Fibroblast of lung (primary cell): ENCODE measurements around the gene ERICH4. TPM values are rescaled to one million over a fixed set of nuclear protein-coding genes. Genes with fewer than 3 reads are reported as not detected.

Experiments
- DNase-seq, 2 donors: peaks; one replicate each; pipeline versions ENCODE4 v3.0.0 to v3.0.0-alpha.2; 2010; ENCODE audit warnings: low read depth in 2 of 2
- H2AFZ ChIP-seq: 2 replicates; pipeline ENCODE4 v1.5.1; 2012; ENCODE audit warnings: low read length, control low read depth, inconsistent platforms
- H3K27ac ChIP-seq: 2 replicates; pipeline ENCODE4 v1.5.1; 2011; ENCODE audit warnings: low read length, control low read depth; ENCODE audit not compliant: insufficient read depth
- H3K27me3 ChIP-seq: 2 replicates; pipeline ENCODE4 v1.5.1; 2011; ENCODE audit warnings: mild to moderate bottlenecking, low read length; ENCODE audit not compliant: control insufficient read depth, insufficient read depth
- H3K36me3 ChIP-seq: 2 replicates; pipeline ENCODE4 v1.5.1; 2011; ENCODE audit warnings: low read length; ENCODE audit not compliant: control insufficient read depth, insufficient read depth
- H3K4me1 ChIP-seq: 2 replicates; pipeline ENCODE4 v1.5.1; 2011; ENCODE audit warnings: low read length; ENCODE audit not compliant: control insufficient read depth, insufficient read depth; ENCODE audit errors: extremely low read depth
- H3K4me2 ChIP-seq: 2 replicates; pipeline ENCODE4 v1.5.1; 2011; ENCODE audit warnings: low read length, control low read depth; ENCODE audit not compliant: insufficient read depth; ENCODE audit errors: extremely low read depth
- H3K4me3 ChIP-seq, 4 experiments: fragments of 200-600 bp in 1 of 4; sonication (generic) in 1 of 4; replicated peaks in 1 of 4; 2 replicates each; pipeline ENCODE4 v1.5.1; 2011 to 2016; ENCODE audit warnings: low read length in 4 of 4, low read depth in 3 of 4, mild to moderate bottlenecking in 3 of 4, control low read depth in 2 of 4, inconsistent platforms in 1 of 4, mixed read lengths in 1 of 4; ENCODE audit not compliant: insufficient read depth in 1 of 4; ENCODE audit errors: control extremely low read depth in 1 of 4
- H3K79me2 ChIP-seq: 2 replicates; pipeline ENCODE4 v1.5.1; 2012; ENCODE audit warnings: mild to moderate bottlenecking, low read length, inconsistent platforms; ENCODE audit not compliant: control insufficient read depth, insufficient read depth
- H3K9ac ChIP-seq: 2 replicates; pipeline ENCODE4 v1.5.1; 2011; ENCODE audit warnings: mild to moderate bottlenecking, low read length, control low read depth; ENCODE audit not compliant: insufficient read depth
- H3K9me3 ChIP-seq: 2 replicates; pipeline ENCODE4 v1.5.1; 2012; ENCODE audit warnings: low read depth, low read length; ENCODE audit not compliant: control insufficient read depth, insufficient read depth
- H4K20me1 ChIP-seq: 2 replicates; pipeline ENCODE4 v1.5.1; 2011; ENCODE audit warnings: low read length; ENCODE audit not compliant: control insufficient read depth, insufficient read depth; ENCODE audit errors: extremely low read depth
- EZH2 ChIP-seq: IDR thresholded peaks from 2 replicates; pipeline ENCODE4 v1.5.1; 2012; ENCODE audit warnings: low read length, control low read depth, mild to moderate bottlenecking; ENCODE audit errors: missing control alignments
- polyA plus RNA-seq, 2 donors: library from polyadenylated mRNA; depleted of rRNA in 1 of 2; stranded (reverse) in 1 of 2; unstranded in 1 of 2; fragments of >200 nt; gene quantifications; 2 replicates each; pipeline ENCODE4 v1.2.1, GENCODE V29; 2011 to 2012; ENCODE audit warnings: missing spikeins in 1 of 2
- total RNA-seq: library from RNA; depleted of rRNA; stranded (reverse); fragments of >200 nt; gene quantifications from 2 replicates; pipeline ENCODE4 v1.2.1, GENCODE V29; 2014
- TF ChIP-seq, protein P1 (sequence below), 2 donors: IDR thresholded peaks in 1 of 2; conservative IDR thresholded peaks in 1 of 2; 1 replicate in 1 of 2; 2 replicates in 1 of 2; pipeline ENCODE4 v1.5.1; 2011 to 2012; ENCODE audit warnings: low read length in 2 of 2, control low read depth in 1 of 2, inconsistent platforms in 1 of 2, low read depth in 1 of 2, mild to moderate bottlenecking in 1 of 2

Gene ERICH4
- total and polyA plus RNA-seq, 2 donors (not counting 1 experiment from before 2014, with no cell fraction given): not detected

DNA sequence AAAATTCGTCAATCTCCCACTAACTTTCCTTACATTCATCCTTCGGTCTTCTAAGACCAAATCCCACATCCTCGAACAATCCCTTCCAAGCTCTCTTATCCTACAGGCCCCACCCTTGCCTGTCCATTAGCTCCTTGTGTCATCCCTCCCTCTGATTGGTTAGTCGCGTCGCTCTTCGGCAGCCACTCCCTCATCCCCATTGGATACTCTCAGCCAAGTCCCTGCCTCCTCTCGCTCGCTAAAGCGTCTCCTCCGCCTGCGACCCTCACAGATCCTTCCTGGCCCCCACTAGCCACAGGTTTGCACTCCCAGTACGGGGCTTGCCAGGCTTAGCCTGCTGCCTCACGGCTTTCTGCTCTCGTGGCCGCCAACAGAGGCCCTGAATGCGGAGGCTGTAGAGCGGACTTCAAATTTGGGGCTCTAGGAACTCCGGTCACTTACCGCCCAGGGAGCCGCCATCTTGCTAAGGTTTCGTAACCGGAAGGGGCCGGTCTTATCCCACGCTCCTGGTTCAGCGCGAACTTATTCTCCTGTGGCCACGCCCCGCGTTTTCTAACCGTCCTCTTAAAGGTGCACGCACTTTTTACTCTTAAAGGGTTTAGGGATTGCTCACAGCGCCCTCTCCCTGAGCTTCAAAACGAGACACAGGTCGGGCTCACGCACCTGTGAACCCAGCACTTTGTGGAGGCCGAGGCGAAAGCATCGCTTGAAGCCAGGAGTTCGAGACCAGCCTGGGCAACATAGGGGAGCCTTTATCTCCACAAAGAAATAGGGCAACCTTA is 3.3 kb upstream of the ERICH4 start, which contains the start of gene DMAC2:
TSS of gene DMAC2 (minus strand) at position 472 of the 782 bp plus-strand sequence. CDS start at position 459, 13 bp downstream.
- peaks cover 3% of the 10 kb centered on the region for H3K79me2 ChIP-seq

GRCh38 chr19:41441321-41441945 is 1.5 kb upstream of the ERICH4 start:
- Histone ChIP-seq H3K9ac (no peak overlapping the region), H3K4me2 (no peak overlapping the region), H3K79me2 (peaks cover 3% of the 10 kb centered on the region), H3K4me3 (no peak overlapping the region), H2AFZ (no peak overlapping the region), H3K27me3 (peaks cover 5% of the 10 kb centered on the region), H3K9me3 (no peaks in the 10 kb centered on the region), H4K20me1 (no peaks in the 10 kb centered on the region), H3K36me3 (peaks cover 2% of the 10 kb centered on the region), H3K4me1 (no peaks in the 10 kb centered on the region), H3K27ac (no peak overlapping the region)
- TF ChIP-seq, protein P1, sequence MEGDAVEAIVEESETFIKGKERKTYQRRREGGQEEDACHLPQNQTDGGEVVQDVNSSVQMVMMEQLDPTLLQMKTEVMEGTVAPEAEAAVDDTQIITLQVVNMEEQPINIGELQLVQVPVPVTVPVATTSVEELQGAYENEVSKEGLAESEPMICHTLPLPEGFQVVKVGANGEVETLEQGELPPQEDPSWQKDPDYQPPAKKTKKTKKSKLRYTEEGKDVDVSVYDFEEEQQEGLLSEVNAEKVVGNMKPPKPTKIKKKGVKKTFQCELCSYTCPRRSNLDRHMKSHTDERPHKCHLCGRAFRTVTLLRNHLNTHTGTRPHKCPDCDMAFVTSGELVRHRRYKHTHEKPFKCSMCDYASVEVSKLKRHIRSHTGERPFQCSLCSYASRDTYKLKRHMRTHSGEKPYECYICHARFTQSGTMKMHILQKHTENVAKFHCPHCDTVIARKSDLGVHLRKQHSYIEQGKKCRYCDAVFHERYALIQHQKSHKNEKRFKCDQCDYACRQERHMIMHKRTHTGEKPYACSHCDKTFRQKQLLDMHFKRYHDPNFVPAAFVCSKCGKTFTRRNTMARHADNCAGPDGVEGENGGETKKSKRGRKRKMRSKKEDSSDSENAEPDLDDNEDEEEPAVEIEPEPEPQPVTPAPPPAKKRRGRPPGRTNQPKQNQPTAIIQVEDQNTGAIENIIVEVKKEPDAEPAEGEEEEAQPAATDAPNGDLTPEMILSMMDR (conservative IDR thresholded peaks at IDR 0.05 in 1 of 2, IDR thresholded peaks at IDR 0.05 in 1 of 2; ENCODE audit: low read depth in 1 of 2, low read length in 2 of 2): no peak
- TF ChIP-seq EZH2: no peak
- DNase-seq: no peak

More for the DNA sequence above, 3.3 kb upstream of the ERICH4 start, which contains the start of gene DMAC2:
- H3K4me3 ChIP-seq: peak within 1 kb of the TSS; percentile 84 to 98 (median 92)
- H4K20me1 ChIP-seq: no peaks in the 10 kb centered on the region
- peaks cover 2% of the 10 kb centered on the region for H3K36me3 ChIP-seq
- H3K4me1 ChIP-seq: no peaks in the 10 kb centered on the region
- H3K27ac ChIP-seq: peak within 1 kb of the TSS; percentile 99
- H2AFZ ChIP-seq: peak within 1 kb of the TSS; percentile 97
- TF ChIP-seq, protein P1 (conservative IDR thresholded peaks at IDR 0.05 in 1 of 2, IDR thresholded peaks at IDR 0.05 in 1 of 2; ENCODE audit: low read depth in 1 of 2, low read length in 2 of 2): peak in 1 of 2 donors; percentile 44
- no peak for TF ChIP-seq EZH2
- H3K9me3 ChIP-seq: no peaks in the 10 kb centered on the region
- peaks cover 5% of the 10 kb centered on the region for H3K27me3 ChIP-seq
- H3K4me2 ChIP-seq: peak within 1 kb of the TSS; percentile 99
- DNase-seq: peak; percentile 98
- H3K9ac ChIP-seq: peak within 1 kb of the TSS; percentile 89

GRCh38 chr19:41443813-41444455 is 978 bp downstream of the ERICH4 start:
- Histone ChIP-seq H3K27me3 (peaks cover 7% of the 10 kb centered on the region), H3K27ac (no peak overlapping the region), H2AFZ (no peak overlapping the region), H3K4me1 (no peaks in the 10 kb centered on the region), H3K9me3 (no peaks in the 10 kb centered on the region), H3K36me3 (no peaks in the 10 kb centered on the region), H3K4me2 (no peak overlapping the region), H3K9ac (no peak overlapping the region), H3K79me2 (no peaks in the 10 kb centered on the region), H3K4me3 (no peak overlapping the region), H4K20me1 (no peaks in the 10 kb centered on the region)
- no peak for TF ChIP-seq EZH2
- TF ChIP-seq, protein P1 (conservative IDR thresholded peaks at IDR 0.05 in 1 of 2, IDR thresholded peaks at IDR 0.05 in 1 of 2; ENCODE audit: low read depth in 1 of 2, low read length in 2 of 2): no peak
- no peak for DNase-seq
